Astrocyte (in vitro differentiated cells and primary cell): ENCODE results near the gene ARFGEF2. TPM values are rescaled to one million over a fixed set of nuclear protein-coding genes. Genes with fewer than 3 reads are reported as not detected.
A peak's percentile ranks its signal among the peaks of the same experiment; 100 is the strongest.

Source experiments
- DNase-seq: peaks from one replicate; pipeline ENCODE4 v3.0.0-alpha.2; 2010; ENCODE audit warnings: low read depth
- FAIRE-seq: peaks from 2 replicates; lab custom pipeline; 2011; peaks lifted over from hg19 to GRCh38; lab: Jason Lieb, UNC
- H2AFZ ChIP-seq: 2 replicates; pipeline ENCODE4 v1.6.0; 2012; ENCODE audit warnings: low read depth, low read length, inconsistent platforms
- H3K27ac ChIP-seq: 2 replicates; pipeline ENCODE4 v1.5.1; 2011; ENCODE audit warnings: low read depth, low read length, inconsistent platforms
- H3K27me3 ChIP-seq: 2 replicates; pipeline ENCODE4 v1.6.0; 2011; ENCODE audit warnings: low read length, inconsistent platforms; ENCODE audit not compliant: insufficient read depth
- H3K36me3 ChIP-seq: 2 replicates; pipeline ENCODE4 v1.5.1; 2011; ENCODE audit warnings: low read length, inconsistent platforms; ENCODE audit not compliant: insufficient read depth
- H3K4me1 ChIP-seq: 2 replicates; pipeline ENCODE4 v1.5.1; 2011; ENCODE audit warnings: low read length, inconsistent platforms; ENCODE audit not compliant: insufficient read depth
- H3K4me2 ChIP-seq: 2 replicates; pipeline ENCODE4 v1.6.0; 2012; ENCODE audit warnings: low read length, inconsistent platforms
- H3K4me3 ChIP-seq: 2 replicates; pipeline ENCODE4 v1.5.1; 2011; ENCODE audit warnings: low read depth, mild to moderate bottlenecking, low read length, inconsistent platforms; ENCODE audit not compliant: insufficient read depth
- H3K79me2 ChIP-seq: 2 replicates; pipeline ENCODE4 v1.6.0; 2012; ENCODE audit warnings: mild to moderate bottlenecking, low read length, inconsistent platforms; ENCODE audit not compliant: insufficient read depth
- H3K9ac ChIP-seq: 2 replicates; pipeline ENCODE4 v1.6.0; 2012; ENCODE audit warnings: mild to moderate bottlenecking, low read length, inconsistent platforms
- H3K9me3 ChIP-seq: 2 replicates; pipeline ENCODE4 v1.5.1; 2012; ENCODE audit warnings: low read depth, mild to moderate bottlenecking, low read length, inconsistent platforms; ENCODE audit not compliant: insufficient read depth
- H4K20me1 ChIP-seq: 2 replicates; pipeline ENCODE4 v1.6.0; 2012; ENCODE audit warnings: low read length, inconsistent platforms; ENCODE audit not compliant: insufficient read depth
- H3K27ac Mint-ChIP-seq: one replicate; pipeline ENCODE4 v1.8.0; 2021; ENCODE audit warnings: mild to moderate bottlenecking, mixed read lengths; ENCODE audit not compliant: unreplicated experiment
- H3K27me3 Mint-ChIP-seq: one replicate; pipeline ENCODE4 v1.8.0; 2021; ENCODE audit warnings: low read depth, mixed read lengths; ENCODE audit not compliant: unreplicated experiment
- H3K36me3 Mint-ChIP-seq: one replicate; pipeline ENCODE4 v1.8.0; 2021; ENCODE audit warnings: low read depth, mixed read lengths; ENCODE audit not compliant: unreplicated experiment
- H3K4me1 Mint-ChIP-seq: one replicate; pipeline ENCODE4 v1.8.0; 2021; ENCODE audit warnings: low read depth, mixed read lengths; ENCODE audit not compliant: unreplicated experiment
- H3K4me3 Mint-ChIP-seq: one replicate; pipeline ENCODE4 v1.8.0; 2021; ENCODE audit warnings: mild to moderate bottlenecking, moderate library complexity, mixed read lengths; ENCODE audit not compliant: unreplicated experiment
- H3K9me3 Mint-ChIP-seq: one replicate; pipeline ENCODE4 v1.8.0; 2021; ENCODE audit warnings: mild to moderate bottlenecking, mixed read lengths; ENCODE audit not compliant: unreplicated experiment
- EZH2 ChIP-seq: IDR thresholded peaks from 2 replicates; pipeline ENCODE4 v1.6.1; 2012; ENCODE audit warnings: mild to moderate bottlenecking, low read length, inconsistent platforms; ENCODE audit not compliant: insufficient read depth
- total RNA-seq: library from RNA; stranded (reverse); gene quantifications from 2 replicates; pipeline ENCODE4 v1.2.1, GENCODE V29; 2021
- TF ChIP-seq, protein P1 (sequence below): IDR thresholded peaks from 2 replicates; pipeline ENCODE4 v1.5.1; 2011; ENCODE audit warnings: low read depth, mild to moderate bottlenecking, inconsistent platforms, low read length, moderate library complexity; ENCODE audit not compliant: insufficient read depth

Gene ARFGEF2
- total RNA-seq, 1 donor from 2014 or later: 28.2 TPM

DNA sequence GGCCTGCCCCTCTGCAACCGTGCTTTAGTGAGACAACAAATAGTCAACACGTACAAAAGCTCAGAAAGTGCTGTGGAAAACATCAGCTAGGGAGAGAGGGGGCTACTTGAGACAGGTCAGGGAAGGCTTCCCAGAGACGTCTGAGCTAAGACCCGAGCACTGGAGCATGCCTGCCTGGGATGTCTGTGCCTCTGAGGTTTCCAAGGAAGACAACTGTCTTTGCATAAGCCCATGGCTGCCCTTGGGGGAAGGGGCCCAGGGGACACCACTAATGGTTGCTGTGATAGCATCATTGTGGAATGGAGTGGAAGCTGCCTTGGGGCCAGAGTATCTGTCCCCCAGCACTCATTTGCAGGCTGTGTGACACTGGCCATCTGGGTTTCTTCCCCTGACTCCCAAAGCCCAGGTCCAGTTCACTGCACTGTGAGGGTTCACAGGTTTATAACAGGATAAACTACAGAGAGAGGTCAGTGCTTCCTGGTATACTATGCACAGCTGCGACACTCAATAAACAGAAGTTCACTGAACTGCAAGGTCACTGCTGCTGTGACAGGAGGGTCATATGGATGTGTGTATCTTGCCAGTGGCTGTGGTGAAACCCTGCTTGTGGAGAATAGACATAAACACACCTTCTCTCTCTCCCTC is 1.5 kb upstream of the ARFGEF2 start:
- H3K27me3 ChIP-seq: no peaks in the 10 kb centered on the region
- H3K36me3 Mint-ChIP-seq: no peaks in the 10 kb centered on the region
- H3K4me1 ChIP-seq: peaks cover 16% of the 10 kb centered on the region
- FAIRE-seq (no peak), DNase-seq (no peak)
- H3K4me1 Mint-ChIP-seq: peaks cover 10% of the 10 kb centered on the region
- H3K36me3 ChIP-seq: no peaks in the 10 kb centered on the region
- H3K79me2 ChIP-seq: peaks cover 40% of the 10 kb centered on the region
- H3K4me3 ChIP-seq: no peak overlapping the region
- H3K9me3 Mint-ChIP-seq: peaks cover 2% of the 10 kb centered on the region
- H3K27ac ChIP-seq: no peak overlapping the region
- TF ChIP-seq EZH2: no peak
- TF ChIP-seq, protein P1, sequence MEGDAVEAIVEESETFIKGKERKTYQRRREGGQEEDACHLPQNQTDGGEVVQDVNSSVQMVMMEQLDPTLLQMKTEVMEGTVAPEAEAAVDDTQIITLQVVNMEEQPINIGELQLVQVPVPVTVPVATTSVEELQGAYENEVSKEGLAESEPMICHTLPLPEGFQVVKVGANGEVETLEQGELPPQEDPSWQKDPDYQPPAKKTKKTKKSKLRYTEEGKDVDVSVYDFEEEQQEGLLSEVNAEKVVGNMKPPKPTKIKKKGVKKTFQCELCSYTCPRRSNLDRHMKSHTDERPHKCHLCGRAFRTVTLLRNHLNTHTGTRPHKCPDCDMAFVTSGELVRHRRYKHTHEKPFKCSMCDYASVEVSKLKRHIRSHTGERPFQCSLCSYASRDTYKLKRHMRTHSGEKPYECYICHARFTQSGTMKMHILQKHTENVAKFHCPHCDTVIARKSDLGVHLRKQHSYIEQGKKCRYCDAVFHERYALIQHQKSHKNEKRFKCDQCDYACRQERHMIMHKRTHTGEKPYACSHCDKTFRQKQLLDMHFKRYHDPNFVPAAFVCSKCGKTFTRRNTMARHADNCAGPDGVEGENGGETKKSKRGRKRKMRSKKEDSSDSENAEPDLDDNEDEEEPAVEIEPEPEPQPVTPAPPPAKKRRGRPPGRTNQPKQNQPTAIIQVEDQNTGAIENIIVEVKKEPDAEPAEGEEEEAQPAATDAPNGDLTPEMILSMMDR: no peak
- no peak overlapping the region for H3K9ac ChIP-seq
- peaks cover 2% of the 10 kb centered on the region for H3K27me3 Mint-ChIP-seq
- no peak overlapping the region for H2AFZ ChIP-seq
- H3K4me3 Mint-ChIP-seq: peak overlapping the region; percentile 90
- peaks cover 20% of the 10 kb centered on the region for H4K20me1 ChIP-seq
- no peak overlapping the region for H3K27ac Mint-ChIP-seq
- no peaks in the 10 kb centered on the region for H3K9me3 ChIP-seq
- H3K4me2 ChIP-seq: no peak overlapping the region

DNA sequence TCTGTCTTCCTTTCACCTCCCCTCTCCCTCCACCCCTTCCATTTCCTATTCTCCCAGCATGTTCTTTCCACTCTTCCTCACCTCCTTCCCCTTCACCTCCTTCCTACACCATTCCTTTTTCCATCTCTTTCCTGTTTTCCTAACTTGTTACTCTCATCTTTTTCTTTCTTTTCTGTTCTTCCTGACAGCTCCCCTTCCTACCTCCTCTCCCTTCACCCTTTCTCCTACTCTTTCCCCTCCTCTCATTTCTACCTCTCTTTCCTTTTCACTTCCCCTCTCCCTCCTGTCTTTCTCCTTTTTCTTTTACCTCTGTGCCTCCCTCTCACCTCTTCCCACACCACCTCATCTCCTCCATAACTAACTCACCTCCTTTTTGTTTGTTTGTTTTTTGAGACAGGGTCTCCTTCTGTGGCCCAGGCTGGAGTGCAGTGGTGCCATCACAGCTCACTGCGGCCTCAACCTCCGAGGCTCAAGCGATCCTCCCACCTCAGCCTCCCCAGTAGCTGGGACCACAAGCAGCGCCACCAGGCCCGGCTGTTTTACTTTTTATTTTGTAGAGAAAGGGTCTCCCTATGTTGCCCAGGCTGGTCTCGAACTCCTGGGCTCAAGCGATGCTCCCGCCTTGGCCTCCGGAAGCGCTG is 864 bp upstream of the ARFGEF2 start:
- Histone ChIP-seq H3K4me3 (peak overlapping the region; percentile 85), H3K9ac (peak overlapping the region; percentile 99), H3K9me3 (no peaks in the 10 kb centered on the region), H4K20me1 (peaks cover 26% of the 10 kb centered on the region), H3K27ac (peak overlapping the region; percentile 94), H3K4me2 (peak overlapping the region; percentile 93), H2AFZ (peak overlapping the region; percentile 90), H3K36me3 (no peaks in the 10 kb centered on the region), H3K4me1 (peaks cover 16% of the 10 kb centered on the region), H3K27me3 (no peaks in the 10 kb centered on the region), H3K79me2 (peaks cover 46% of the 10 kb centered on the region)
- peak overlapping the region; percentile 90 for H3K4me3 Mint-ChIP-seq
- H3K9me3 Mint-ChIP-seq: peaks cover 2% of the 10 kb centered on the region
- DNase-seq: no peak
- peaks cover 2% of the 10 kb centered on the region for H3K27me3 Mint-ChIP-seq
- peak overlapping the region; percentile 85 for H3K27ac Mint-ChIP-seq
- H3K4me1 Mint-ChIP-seq: peaks cover 10% of the 10 kb centered on the region
- no peaks in the 10 kb centered on the region for H3K36me3 Mint-ChIP-seq
- FAIRE-seq: no peak
- TF ChIP-seq, protein P1: no peak
- TF ChIP-seq EZH2: no peak
